HG03558 (cell line): Measurements from ENCODE around the gene MERTK.
"Not testable (repeated sequence)": the region's sequence is repeated elsewhere in the genome, so short reads cannot be mapped to it uniquely, and the experiment has no call there.

Experiments
- ATAC-seq: cut with Tn5 transposase; IDR thresholded peaks from one replicate; pipeline ENCODE4 v1.9.1; 2021; ENCODE audit warnings: moderate number of reproducible peaks; ENCODE audit not compliant: unreplicated experiment; ENCODE audit errors: extremely low read depth

The MERTK gene

DNA sequence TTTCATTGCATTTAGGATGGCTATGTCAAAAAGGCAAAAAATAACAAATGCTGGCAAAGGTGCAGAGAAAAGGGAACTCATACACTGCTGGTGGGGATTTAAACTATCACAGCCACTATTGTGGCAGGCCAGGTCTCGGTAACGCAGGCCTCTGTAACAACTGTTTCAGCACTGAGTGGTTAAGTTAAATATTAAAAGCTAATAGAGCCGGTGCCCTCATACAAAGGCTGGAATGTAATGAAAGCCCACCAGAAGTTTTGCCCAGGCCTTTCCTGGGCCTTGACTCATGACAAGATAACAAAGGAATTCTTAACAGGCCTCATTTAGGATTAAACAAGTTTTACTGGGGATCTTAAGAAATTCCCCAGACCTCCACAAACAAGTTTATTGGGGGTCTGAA, 10.7 kb downstream of the MERTK start:
- ATAC-seq = no peak

- not testable (repeated sequence) for ATAC-seq
These were observed 11.6 kb downstream of the MERTK start for GRCh38 chr2:111909997-111910396.

- no peak for ATAC-seq
These were observed 12.3 kb downstream of the MERTK start for GRCh38 chr2:111910609-111911277.

- not testable (repeated sequence) for ATAC-seq
These were observed 13.0 kb downstream of the MERTK start for GRCh38 chr2:111911295-111911977.

GRCh38 chr2:111912547-111912946, 14.1 kb downstream of the MERTK start:
- ATAC-seq = no peak

- ATAC-seq = no peak
These were observed 18.7 kb downstream of the MERTK start for GRCh38 chr2:111917106-111917505.

- ATAC-seq = no peak
These were observed 20.0 kb downstream of the MERTK start for GRCh38 chr2:111918383-111918806.

GRCh38 chr2:111919365-111919764, 21.0 kb downstream of the MERTK start:
- ATAC-seq = no peak

DNA sequence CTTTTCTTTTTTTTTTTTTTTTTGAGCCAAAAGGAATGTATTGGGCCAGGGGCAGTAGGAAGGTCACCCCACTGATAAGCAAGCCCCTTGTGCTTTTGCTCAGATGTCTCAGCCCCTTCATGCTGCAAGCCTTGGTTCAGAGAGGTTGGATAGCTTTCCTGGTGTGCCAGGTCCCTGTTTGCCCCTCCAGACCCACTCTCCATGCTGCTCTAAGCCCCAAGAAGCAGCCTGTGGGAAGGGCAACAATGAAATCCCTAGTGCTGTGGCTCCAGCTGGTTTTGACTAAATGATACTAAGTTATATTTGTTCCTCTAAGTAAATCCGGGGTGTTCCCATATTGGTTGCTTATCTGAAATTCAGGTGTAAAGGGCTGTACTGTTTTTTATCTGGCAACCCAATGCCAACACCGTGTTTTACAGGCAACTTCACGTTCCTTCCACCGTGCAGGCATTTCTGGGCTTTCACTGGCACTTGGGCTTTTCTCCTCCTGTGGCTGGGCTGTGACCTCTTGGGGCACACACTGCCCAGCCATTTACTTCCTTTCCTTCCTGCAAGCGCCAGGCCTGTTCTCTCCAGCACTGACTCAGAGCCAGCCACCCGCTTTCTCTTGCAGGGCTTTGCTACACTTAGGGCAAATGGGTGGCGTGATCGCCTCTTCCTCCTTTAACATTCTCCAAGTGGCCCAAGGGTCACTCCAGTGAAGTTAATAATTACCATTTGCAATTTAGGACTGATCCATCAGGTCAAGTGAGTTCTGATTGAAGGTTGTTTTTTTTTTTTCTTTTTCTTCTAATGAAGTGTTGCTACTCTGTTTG, 21.6 kb downstream of the MERTK start:
- no peak for ATAC-seq

DNA sequence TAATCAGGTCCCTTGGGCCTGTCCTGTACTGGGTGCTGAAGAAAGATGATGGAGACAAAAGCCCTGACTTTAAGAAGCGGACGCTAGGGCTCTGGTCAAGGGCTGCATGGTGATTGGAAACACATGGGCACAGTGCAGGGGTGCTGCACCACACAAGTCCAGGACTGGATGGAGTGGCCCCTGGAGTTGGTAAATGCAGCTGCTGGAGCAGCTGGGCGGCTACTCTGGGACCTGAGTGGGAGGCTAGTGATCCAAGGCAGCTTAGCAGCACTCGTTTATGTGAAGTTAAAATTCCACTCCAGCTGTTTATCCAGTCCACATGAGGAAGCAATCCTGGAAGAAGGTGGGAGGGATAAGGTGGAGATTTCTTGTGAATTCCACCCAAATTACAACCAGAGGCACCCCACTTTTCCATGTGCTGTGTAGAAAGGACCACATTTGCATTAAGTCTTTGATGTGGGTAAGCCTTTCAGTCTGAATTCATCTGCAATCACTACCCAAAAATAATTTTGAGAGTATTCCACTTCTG, 24.9 kb downstream of the MERTK start:
- ATAC-seq = no peak

DNA sequence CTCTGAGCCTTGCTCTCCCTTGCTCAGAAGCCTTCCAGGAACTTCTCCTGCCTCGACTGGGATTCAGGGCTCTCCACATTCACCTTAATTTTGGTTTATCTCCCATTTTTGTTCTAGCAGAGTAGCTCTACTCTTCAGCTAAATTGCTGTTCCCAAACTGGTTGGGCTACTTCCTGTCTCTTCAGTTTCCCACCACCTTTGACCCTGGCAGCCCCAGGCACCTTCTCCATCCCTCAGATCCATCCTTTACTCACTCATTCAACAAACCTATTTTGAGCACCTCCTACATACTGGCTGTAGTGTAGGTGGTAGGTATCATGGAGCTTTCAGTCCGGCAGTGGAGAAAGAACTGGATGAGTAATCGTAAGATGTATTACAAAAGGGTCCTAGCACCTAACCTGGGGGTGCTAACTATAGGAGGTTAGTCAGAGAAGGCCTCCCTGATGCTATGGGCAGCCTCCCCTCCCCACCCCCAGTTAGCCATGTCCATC, 26.3 kb downstream of the MERTK start:
- no peak for ATAC-seq

DNA sequence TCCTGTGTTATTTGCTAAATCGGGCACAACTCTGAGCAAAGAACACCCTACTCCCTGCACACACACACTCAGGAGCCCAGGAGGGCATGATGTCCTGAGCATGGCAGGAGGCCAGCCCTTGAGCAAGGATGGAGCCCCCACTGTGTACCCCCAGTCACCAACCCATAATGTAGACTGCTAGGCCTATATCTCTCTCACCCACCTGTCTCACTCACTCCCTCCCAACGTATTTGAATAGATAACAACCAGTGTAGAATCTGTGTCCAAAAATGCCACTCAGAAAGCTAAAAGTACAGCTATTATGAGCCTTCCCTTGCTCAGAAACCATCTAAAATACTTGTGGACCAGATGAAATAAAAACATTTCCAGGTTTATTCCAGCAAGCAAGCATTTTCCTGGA, 29.3 kb downstream of the MERTK start:
- no peak for ATAC-seq

- no peak for ATAC-seq
These were observed 32.0 kb downstream of the MERTK start for GRCh38 chr2:111930409-111930808.

GRCh38 chr2:111930875-111931274, 32.5 kb downstream of the MERTK start:
- no peak for ATAC-seq

GRCh38 chr2:111932841-111933291, 34.5 kb downstream of the MERTK start:
- ATAC-seq = no peak

GRCh38 chr2:111933900-111934299, 35.5 kb downstream of the MERTK start:
- ATAC-seq = not testable (repeated sequence)

DNA sequence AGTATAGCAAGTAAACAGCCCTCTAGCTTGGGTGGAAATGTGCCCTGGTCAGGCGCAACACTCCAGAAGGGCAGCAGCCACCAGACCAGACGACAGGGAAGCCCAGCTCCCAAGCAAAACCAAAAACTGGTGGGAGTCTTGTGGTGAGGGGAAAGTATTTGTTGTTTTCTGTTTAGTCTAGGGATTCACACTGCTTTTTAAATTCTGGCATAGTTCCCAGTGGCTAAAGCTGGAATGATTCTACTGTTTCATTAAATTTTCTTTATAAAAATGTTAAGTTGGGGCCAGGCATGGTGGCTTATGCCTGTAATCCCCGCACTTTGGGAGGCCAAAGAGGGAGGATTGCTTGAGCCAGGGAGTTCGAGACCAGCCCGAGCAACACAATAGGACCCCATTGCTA, 38.5 kb downstream of the MERTK start:
- no peak for ATAC-seq

DNA sequence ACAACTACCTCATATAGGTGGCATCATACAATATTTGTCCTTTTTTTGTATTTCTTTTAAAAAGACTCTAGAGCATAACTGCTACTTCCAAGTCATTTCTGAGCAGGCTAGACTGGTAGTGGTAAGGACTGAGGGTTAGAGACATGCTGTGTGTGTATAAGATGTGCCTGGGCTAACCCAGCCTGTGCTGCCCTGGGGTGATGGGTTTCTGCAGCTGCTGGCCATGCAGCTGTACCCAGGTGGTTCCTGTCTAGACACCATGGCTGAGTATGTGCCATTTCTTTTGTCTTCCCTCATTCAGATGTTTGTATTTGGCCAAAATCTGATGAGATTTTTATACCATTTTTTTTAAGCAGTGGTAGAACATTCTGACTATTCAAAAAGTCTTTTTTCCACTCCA, 40.0 kb downstream of the MERTK start:
- ATAC-seq = no peak

- ATAC-seq = no peak
These were observed 42.2 kb downstream of the MERTK start for GRCh38 chr2:111940333-111941196.

DNA sequence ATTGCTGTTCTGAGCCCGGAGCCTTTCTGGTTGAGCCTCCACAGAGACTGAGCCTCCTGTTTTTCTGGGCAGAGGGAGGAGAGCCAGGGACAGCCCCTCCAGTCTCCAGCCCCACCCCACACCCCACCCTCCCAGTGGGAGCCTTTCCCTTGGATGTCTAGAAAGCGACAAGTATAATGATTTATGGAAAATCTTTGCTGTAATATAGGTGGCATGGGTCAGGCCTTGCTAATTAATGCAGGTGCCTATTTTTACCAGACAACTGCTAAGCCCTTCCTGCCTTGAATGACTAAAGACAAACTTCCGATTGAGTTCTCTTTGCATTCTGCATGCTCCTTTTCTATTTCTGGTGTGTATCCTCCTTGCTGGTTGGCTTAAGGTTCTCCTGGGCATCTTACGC, 43.1 kb downstream of the MERTK start:
- no peak for ATAC-seq
